D721Med (cell line): ENCODE results near the gene AIG1.

Experiments
- DNase-seq: peaks from one replicate; pipeline ENCODE4 v3.0.0; 2011; ENCODE audit warnings: low spot score; ENCODE audit not compliant: insufficient read length
- FAIRE-seq: peaks from 2 replicates; lab custom pipeline; 2011; peaks lifted over from hg19 to GRCh38; lab: Jason Lieb, UNC
- TF ChIP-seq, protein P1 (sequence below): IDR thresholded peaks from 2 replicates; pipeline ENCODE4 v1.5.1; 2012; ENCODE audit warnings: mild to moderate bottlenecking, control low read depth; ENCODE audit not compliant: insufficient read depth; ENCODE audit errors: missing control alignments

AIG1 gene

DNA sequence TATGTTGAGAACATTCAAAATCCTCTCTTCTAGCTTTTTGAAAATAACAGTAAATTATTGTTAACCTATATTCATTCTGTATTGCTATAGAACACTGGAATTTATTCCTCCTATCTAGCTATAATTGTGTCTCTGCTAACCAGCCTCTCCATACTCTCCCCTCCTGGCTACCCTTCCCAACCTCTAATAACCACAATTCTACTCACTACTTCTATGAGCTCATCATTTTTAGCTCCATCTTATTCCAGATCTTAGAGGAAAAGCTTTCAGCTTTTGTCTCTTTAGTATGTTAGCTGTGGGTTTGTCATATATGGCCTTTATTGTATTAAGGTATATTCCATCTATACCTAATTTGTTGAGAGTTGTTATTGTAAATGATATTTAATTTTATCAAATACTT, 108.8 kb downstream of the AIG1 start:
- no peak for FAIRE-seq
- no peak for DNase-seq
- TF ChIP-seq, protein P1, sequence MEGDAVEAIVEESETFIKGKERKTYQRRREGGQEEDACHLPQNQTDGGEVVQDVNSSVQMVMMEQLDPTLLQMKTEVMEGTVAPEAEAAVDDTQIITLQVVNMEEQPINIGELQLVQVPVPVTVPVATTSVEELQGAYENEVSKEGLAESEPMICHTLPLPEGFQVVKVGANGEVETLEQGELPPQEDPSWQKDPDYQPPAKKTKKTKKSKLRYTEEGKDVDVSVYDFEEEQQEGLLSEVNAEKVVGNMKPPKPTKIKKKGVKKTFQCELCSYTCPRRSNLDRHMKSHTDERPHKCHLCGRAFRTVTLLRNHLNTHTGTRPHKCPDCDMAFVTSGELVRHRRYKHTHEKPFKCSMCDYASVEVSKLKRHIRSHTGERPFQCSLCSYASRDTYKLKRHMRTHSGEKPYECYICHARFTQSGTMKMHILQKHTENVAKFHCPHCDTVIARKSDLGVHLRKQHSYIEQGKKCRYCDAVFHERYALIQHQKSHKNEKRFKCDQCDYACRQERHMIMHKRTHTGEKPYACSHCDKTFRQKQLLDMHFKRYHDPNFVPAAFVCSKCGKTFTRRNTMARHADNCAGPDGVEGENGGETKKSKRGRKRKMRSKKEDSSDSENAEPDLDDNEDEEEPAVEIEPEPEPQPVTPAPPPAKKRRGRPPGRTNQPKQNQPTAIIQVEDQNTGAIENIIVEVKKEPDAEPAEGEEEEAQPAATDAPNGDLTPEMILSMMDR: no peak

DNA sequence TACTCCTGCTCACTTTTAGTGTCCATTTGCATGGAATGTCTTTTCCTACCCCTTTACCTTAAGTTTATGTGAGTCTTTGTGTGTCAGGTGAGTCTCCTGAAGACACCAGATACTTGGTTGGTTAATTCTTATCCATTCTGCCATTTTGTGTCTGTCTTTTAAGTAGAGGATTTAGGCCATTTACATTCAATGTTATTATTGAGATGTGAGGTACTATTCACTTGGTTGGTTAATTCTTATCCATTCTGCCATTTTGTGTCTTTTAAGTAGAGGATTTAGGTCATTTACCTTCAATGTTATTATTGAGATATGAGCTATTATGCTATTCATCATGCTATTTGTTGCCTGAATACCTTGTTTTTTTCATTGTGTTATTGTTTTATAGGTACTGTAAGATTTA, 113.8 kb downstream of the AIG1 start:
- FAIRE-seq: no peak

DNA sequence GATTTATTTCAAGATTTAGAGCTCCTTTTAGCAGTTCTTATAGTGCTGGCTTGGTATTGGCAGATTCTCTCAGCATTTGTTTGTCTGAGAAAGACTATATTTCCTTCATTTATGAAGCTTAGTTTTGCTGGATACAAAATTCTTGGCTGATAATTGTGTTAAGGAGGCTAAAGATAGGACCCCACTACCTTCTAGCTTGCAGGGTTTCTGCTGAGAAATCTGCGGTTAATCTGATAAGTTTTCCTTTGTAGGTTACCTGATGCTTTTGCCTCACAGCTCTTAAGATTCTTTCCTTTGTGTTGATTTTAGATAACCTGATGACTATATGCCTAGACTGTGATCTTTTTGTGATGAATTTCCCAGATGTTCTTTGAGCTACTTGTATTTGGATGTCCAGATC, 114.3 kb downstream of the AIG1 start:
- TF ChIP-seq, protein P1: no peak
- DNase-seq (no peak), FAIRE-seq (no peak)

More for the DNA sequence above, 113.8 kb downstream of the AIG1 start:
- TF ChIP-seq, protein P1: no peak
- no peak for DNase-seq

DNA sequence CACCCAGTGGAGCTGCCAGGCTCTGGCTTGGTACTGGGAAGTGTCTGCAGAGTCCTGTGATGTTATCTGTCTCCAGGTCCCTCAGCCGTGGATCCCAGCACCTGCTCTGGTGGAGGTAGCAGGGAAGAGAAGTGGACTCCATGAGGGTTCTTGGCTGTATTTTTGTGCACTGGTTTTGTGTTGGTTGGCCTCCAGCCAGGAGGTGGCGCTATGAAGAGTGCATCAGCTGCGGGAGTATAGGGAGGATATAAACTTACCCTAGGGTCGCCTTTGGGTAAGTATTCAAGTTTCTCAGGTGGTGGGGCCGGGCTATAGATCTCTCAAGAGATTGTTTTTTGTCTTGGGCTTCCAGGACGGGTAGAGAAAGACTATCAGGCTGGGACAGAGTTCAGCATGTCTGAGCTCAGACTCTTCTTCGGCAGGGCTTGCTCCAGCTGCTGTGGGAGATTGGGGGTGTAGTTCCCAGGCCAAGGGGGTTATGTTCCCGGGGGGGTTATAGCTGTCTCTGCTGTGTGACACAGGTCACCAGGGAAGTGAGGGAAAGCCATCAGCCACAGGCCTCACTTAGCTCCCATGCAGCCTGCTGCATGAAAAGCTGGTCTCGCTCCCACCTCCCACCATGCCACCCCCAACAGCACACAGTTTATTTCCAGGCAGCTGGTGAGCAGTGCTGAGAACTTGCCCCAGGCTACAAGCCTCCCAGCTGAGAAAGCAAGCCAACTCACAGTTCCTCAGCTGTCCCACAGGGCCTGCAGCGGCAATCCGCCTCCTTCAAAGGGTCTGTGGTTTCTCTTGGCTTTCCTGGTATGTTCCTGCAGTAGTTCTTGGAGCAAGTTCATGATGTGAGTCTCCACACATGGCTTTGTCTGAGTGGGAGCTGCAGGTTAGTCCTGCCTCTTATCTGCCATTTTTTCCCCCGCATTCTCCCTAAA, 115.7 kb downstream of the AIG1 start:
- no peak for DNase-seq
- TF ChIP-seq, protein P1: no peak
- no peak for FAIRE-seq

DNA sequence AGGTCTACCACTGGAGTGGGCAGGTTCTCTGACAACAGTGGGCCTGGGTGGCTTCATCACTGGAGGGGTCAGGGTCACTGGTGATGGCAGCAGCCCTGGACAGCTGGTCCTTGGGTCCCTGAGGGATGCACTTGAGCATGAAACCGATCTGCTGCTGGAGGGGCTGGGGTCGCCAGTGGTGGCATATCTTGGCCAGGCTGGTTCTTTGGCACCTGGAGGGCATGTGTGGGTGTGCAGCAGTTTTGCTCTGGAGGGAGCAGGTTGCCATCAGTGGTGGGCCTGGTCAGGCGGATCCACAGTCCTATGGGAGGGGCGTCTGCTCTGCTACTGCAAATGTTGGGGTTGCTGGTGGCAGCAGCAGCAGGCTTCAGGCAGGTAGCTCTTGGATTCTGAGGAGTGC, 117.0 kb downstream of the AIG1 start:
- FAIRE-seq (no peak), DNase-seq (no peak)
- TF ChIP-seq, protein P1: no peak

DNA sequence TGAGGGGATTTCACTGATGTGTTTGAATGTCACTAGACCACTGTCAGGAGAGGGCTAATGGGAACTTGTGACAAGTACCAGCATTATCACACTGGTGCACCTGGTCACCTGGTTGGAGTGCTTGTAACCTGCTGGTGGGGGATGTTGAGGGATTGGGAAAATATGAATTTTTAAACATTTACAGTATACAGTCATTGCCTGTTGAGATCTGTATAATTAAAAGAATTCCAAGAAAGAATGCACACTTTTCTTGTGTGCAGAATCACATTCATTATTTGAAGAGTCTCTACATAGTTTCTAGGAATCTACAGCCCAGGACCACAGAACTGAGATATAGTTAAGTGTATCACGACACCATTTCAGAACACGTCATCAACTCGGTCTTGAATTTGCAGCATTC, 118.4 kb downstream of the AIG1 start:
- FAIRE-seq (no peak), DNase-seq (no peak)
- TF ChIP-seq, protein P1: no peak
